Measurements from ENCODE around the gene PXDN.
"Not testable (repeated sequence)": the region's sequence is repeated elsewhere in the genome, so short reads cannot be mapped to it uniquely, and the experiment has no call there.

The PXDN gene

GRCh38 chr2:1773883-1774282, 29.6 kb upstream of the PXDN start:
- no peak for DNase-seq (ENCODE audit: low read depth)

- no peak for DNase-seq (ENCODE audit: low read depth)
Observed at GRCh38 chr2:1772471-1773267, 28.4 kb upstream of the PXDN start.

- no peak for DNase-seq (ENCODE audit: low read depth)
Observed at GRCh38 chr2:1771626-1772280, 27.4 kb upstream of the PXDN start.

GRCh38 chr2:1770566-1771380, 26.5 kb upstream of the PXDN start:
- no peak for DNase-seq (ENCODE audit: low read depth)

GRCh38 chr2:1769703-1770422, 25.5 kb upstream of the PXDN start:
- peak; percentile 24 for DNase-seq (ENCODE audit: low read depth)

GRCh38 chr2:1767939-1768691, 23.8 kb upstream of the PXDN start:
- no peak for DNase-seq (ENCODE audit: low read depth)

- DNase-seq (ENCODE audit: low read depth) = no peak
Observed at GRCh38 chr2:1766851-1767811, 22.8 kb upstream of the PXDN start.

GRCh38 chr2:1766425-1766824, 22.1 kb upstream of the PXDN start:
- no peak for DNase-seq (ENCODE audit: low read depth)

GRCh38 chr2:1765201-1765600, 20.9 kb upstream of the PXDN start:
- DNase-seq (ENCODE audit: low read depth) = not testable (repeated sequence)

- no peak for DNase-seq (ENCODE audit: low read depth)
Observed at GRCh38 chr2:1759611-1759930, 15.3 kb upstream of the PXDN start.

- no peak for DNase-seq (ENCODE audit: low read depth)
Observed at GRCh38 chr2:1758774-1759610, 14.7 kb upstream of the PXDN start.

GRCh38 chr2:1758171-1758570, 13.9 kb upstream of the PXDN start:
- DNase-seq (ENCODE audit: low read depth) = no peak

GRCh38 chr2:1757567-1757966, 13.3 kb upstream of the PXDN start:
- DNase-seq (ENCODE audit: low read depth) = no peak

- not testable (repeated sequence) for DNase-seq (ENCODE audit: low read depth)
Observed at GRCh38 chr2:1757146-1757545, 12.8 kb upstream of the PXDN start.

GRCh38 chr2:1756456-1756855, 12.1 kb upstream of the PXDN start:
- DNase-seq (ENCODE audit: low read depth) = no peak

- DNase-seq (ENCODE audit: low read depth) = no peak
Observed at GRCh38 chr2:1755436-1756191, 11.3 kb upstream of the PXDN start.

- no peak for DNase-seq (ENCODE audit: low read depth)
Observed at GRCh38 chr2:1754461-1755170, 10.3 kb upstream of the PXDN start.

GRCh38 chr2:1754046-1754445, 9.7 kb upstream of the PXDN start:
- no peak for DNase-seq (ENCODE audit: low read depth)

Data from stimulated activated CD8-positive, alpha-beta memory T cell treated with anti-CD3 and anti-CD28 coated beads, Interleukin-12 subunit alpha, Interleukin-12 subunit beta, amount 100 ng/mL, for 1 hour (primary cell).